Ovary (tissue), 9 donors: ENCODE data around the gene ADAMTS6. TPM values are rescaled to one million over a fixed set of nuclear protein-coding genes. Genes with fewer than 3 reads are reported as not detected.

ENCODE experiments used
- DNase-seq, 5 donors: peaks; one replicate each; pipeline ENCODE4 v3.0.0-alpha.2; 2019 to 2020
- H3K27ac ChIP-seq, 2 donors: fragments of 200-600 bp; one replicate each; pipeline versions ENCODE4 v1.5.1 to v1.8.0; 2019 to 2022
- H3K27me3 ChIP-seq: fragments of 200-600 bp; one replicate; pipeline ENCODE4 v1.8.0; 2022
- H3K36me3 ChIP-seq: fragments of 200-600 bp; sonication (generic); one replicate; pipeline ENCODE4 v1.5.1; 2019
- H3K4me1 ChIP-seq: one replicate; pipeline ENCODE4 v1.8.1; 2013; ENCODE audit warnings: mild to moderate bottlenecking, moderate library complexity; ENCODE audit not compliant: insufficient read depth
- H3K4me3 ChIP-seq: fragments of 200-600 bp; sonication (generic); one replicate; pipeline ENCODE4 v1.5.1; 2017
- H3K9me3 ChIP-seq, 2 donors: fragments of 200-600 bp in 1 of 2; sonication (generic) in 1 of 2; one replicate each; pipeline versions ENCODE4 v1.5.1 to v1.8.1; 2013 to 2019; ENCODE audit warnings: mild to moderate bottlenecking in 1 of 2, moderate library complexity in 1 of 2
- CTCF ChIP-seq, 3 donors: fragments of 450-650 bp in 2 of 3; fragments of 200-600 bp in 1 of 3; IDR thresholded peaks; one replicate each; pipeline versions ENCODE4 v1.5.1 to v1.8.0; 2016 to 2022; ENCODE audit warnings: antibody characterized with exemption in 3 of 3, mild to moderate bottlenecking in 1 of 3
- EP300 ChIP-seq: sonication (generic); formaldehyde crosslinking; IDR thresholded peaks from one replicate; pipeline ENCODE4 v1.6.1; 2017; ENCODE audit warnings: antibody characterized with exemption
- POLR2A ChIP-seq: fragments of 450-650 bp; IDR thresholded peaks from one replicate; pipeline ENCODE4 v1.6.1; 2017; ENCODE audit warnings: antibody characterized with exemption, mild to moderate bottlenecking, moderate library complexity
- WGBS, 3 donors: extraction: QIAGEN DNeasy Blood & Tissue Kit in 1 of 3; methylation state at CpG; one replicate each; pipeline versions ENCODE4 v1.1.5 to v1.1.7; 2013 to 2017; 5-methylcytosine and 5-hydroxymethylcytosine counted together
- intact Hi-C, 4 donors: fragments of 100-400 bp; cut with DNase I; formaldehyde crosslinking; loops; one replicate each; pipeline versions ENCODE4 v1.11.0 to v1.15.1; 2022 to 2023
- polyA plus RNA-seq, 2 donors: library from polyadenylated mRNA; stranded (reverse); fragments of 200-250 nt in 1 of 2; fragments of 350-450 nt in 1 of 2; fragmentation: Illumina TruSeq in 1 of 2; extraction: RNeasy Lipid Tissue Mini Kit (QIAGEN cat#74804) in 1 of 2; gene quantifications; one replicate each; pipeline ENCODE4 v1.2.3, GENCODE V29; 2013 to 2014
- total RNA-seq, 7 donors: library from RNA; depleted of rRNA in 2 of 7; stranded (reverse); fragments of >200 nt in 2 of 7; fragmentation: NEBNext Ultra II Directional in 3 of 7; extraction: Animal tissue kit (Norgen Biotek cat#: 25700) in 3 of 7; gene quantifications; one replicate each; pipeline versions ENCODE4 v1.1.0 to v1.2.4, GENCODE V29; 2016 to 2023
- donor health status: DM: no; HTN: no; CAD: no; lungs with moderate emphysema.
- donor health status: DM: no; HTN: no; CAD: no.
- donor health status: Bipolar disorder and iron deficiency.
- donor health status: DM: yes; HTN: yes; CAD: no.
- donor health status: DM: no; HTN: no; CAD: no.
- donor health status: DM: yes; HTN: yes; CAD: no.

The ADAMTS6 gene
- total and polyA plus RNA-seq, 9 donors = 0.96 to 7.2 (median 2.2) TPM

GRCh38 chr5:65268525-65268924, 213.2 kb downstream of the ADAMTS6 start:
- no peak for DNase-seq
- 65 to 85% (median 85%) methylated on average over 8 of the region's 8 CpGs for WGBS, 3 donors
- no peak for TF ChIP-seq POLR2A
- TF ChIP-seq EP300 = no peak
- no peak for TF ChIP-seq CTCF (IDR thresholded peaks at IDR 0.05)
- intact Hi-C loops = no loop called here
- Histone ChIP-seq H3K4me3 (no peak overlapping the region), H3K36me3 (no peaks in the 10 kb centered on the region), H3K27me3 (no peaks in the 10 kb centered on the region), H3K9me3 (no peaks in the 10 kb centered on the region), H3K4me1 (no peaks in the 10 kb centered on the region), H3K27ac (no peak overlapping the region)

GRCh38 chr5:65264420-65264819, 217.3 kb downstream of the ADAMTS6 start:
- TF ChIP-seq POLR2A (no peak), CTCF (IDR thresholded peaks at IDR 0.05) (no peak), EP300 (no peak)
- Histone ChIP-seq H3K4me3 (no peak overlapping the region), H3K4me1 (peaks cover 3% of the 10 kb centered on the region), H3K27ac (no peak overlapping the region), H3K9me3 (no peaks in the 10 kb centered on the region), H3K36me3 (no peaks in the 10 kb centered on the region), H3K27me3 (no peaks in the 10 kb centered on the region)
- 44 to 58% (median 53%) methylated on average over 1 of the region's 1 CpG for WGBS, 3 donors
- DNase-seq = no peak
- intact Hi-C loops = no loop called here

- intact Hi-C loops = no loop called here
- H3K27ac ChIP-seq = no peak overlapping the region
- no peaks in the 10 kb centered on the region for H3K36me3 ChIP-seq
- peaks cover 3% of the 10 kb centered on the region for H3K4me1 ChIP-seq
- H3K27me3 ChIP-seq = no peaks in the 10 kb centered on the region
- DNase-seq = no peak
- TF ChIP-seq POLR2A (no peak), EP300 (no peak), CTCF (IDR thresholded peaks at IDR 0.05) (no peak)
- 12 to 31% (median 13%) methylated on average over 3 of the region's 3 CpGs for WGBS, 3 donors
- H3K9me3 ChIP-seq = no peaks in the 10 kb centered on the region
- no peak overlapping the region for H3K4me3 ChIP-seq
These were observed 218.4 kb downstream of the ADAMTS6 start for GRCh38 chr5:65263321-65263720.

- intact Hi-C loops = no loop called here
- H3K4me1 ChIP-seq = peaks cover 3% of the 10 kb centered on the region
- H3K9me3 ChIP-seq = no peaks in the 10 kb centered on the region
- no peaks in the 10 kb centered on the region for H3K36me3 ChIP-seq
- no peaks in the 10 kb centered on the region for H3K27me3 ChIP-seq
- H3K27ac ChIP-seq = no peak overlapping the region
- 1 to 2% (median 2%) methylated on average over 6 of the region's 6 CpGs for WGBS, 3 donors
- no peak for TF ChIP-seq EP300
- no peak for TF ChIP-seq POLR2A
- TF ChIP-seq CTCF (IDR thresholded peaks at IDR 0.05) = no peak
- H3K4me3 ChIP-seq = no peak overlapping the region
- peak in 3 of 5 donors; percentile 11 to 39 (median 32) for DNase-seq
These were observed 219.1 kb downstream of the ADAMTS6 start for GRCh38 chr5:65262649-65263059.
